GM21723 (cell line): ENCODE data around the gene DNAJB9.
A peak's percentile ranks its signal among the peaks of the same experiment; 100 is the strongest.

Experiments used
- ATAC-seq: cut with Tn5 transposase; IDR thresholded peaks from one replicate; pipeline ENCODE4 v1.9.1; 2021; ENCODE audit warnings: mild to moderate bottlenecking, moderate library complexity; ENCODE audit not compliant: unreplicated experiment

DNAJB9 gene

GRCh38 chr7:108604307-108605077 lies 34.8 kb downstream of the DNAJB9 start:
- no peak for ATAC-seq

GRCh38 chr7:108605559-108606201 lies 36.0 kb downstream of the DNAJB9 start:
- no peak for ATAC-seq

- no peak for ATAC-seq
Observed at GRCh38 chr7:108609643-108610042, 40.0 kb downstream of the DNAJB9 start.

- no peak for ATAC-seq
Observed at GRCh38 chr7:108611268-108611667, 41.6 kb downstream of the DNAJB9 start.

- peak; percentile 93 for ATAC-seq
Observed at GRCh38 chr7:108613147-108613948, 43.7 kb downstream of the DNAJB9 start.

- no peak for ATAC-seq
Observed at GRCh38 chr7:108613949-108614381, 44.3 kb downstream of the DNAJB9 start.

GRCh38 chr7:108614896-108615295 lies 45.2 kb downstream of the DNAJB9 start:
- ATAC-seq: no peak

GRCh38 chr7:108618056-108618455 lies 48.4 kb downstream of the DNAJB9 start:
- no peak for ATAC-seq

GRCh38 chr7:108623220-108623619 lies 53.5 kb downstream of the DNAJB9 start:
- peak; percentile 81 for ATAC-seq
